ENCODE data around the gene CNST.

DNA sequence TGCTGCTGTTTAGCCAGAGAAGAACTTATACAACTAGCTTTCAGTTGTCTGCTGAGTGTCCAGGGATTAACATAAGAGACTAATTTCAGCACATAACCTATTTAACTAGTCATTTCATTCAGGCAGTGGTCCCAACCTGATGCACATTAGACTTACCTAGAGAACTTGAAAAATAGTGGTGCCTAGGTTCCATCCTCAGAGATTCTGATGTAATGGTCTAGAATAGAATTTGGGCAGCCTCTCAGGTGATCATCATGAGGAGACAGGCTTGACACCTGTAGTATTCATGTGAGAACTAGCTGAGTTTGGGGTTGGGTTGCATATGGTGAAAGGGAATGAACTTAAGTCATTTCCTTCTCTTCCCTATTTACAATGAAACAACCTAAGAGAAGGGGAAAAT is 24.8 kb downstream of the CNST start:
- TF ChIP-seq, protein P1, sequence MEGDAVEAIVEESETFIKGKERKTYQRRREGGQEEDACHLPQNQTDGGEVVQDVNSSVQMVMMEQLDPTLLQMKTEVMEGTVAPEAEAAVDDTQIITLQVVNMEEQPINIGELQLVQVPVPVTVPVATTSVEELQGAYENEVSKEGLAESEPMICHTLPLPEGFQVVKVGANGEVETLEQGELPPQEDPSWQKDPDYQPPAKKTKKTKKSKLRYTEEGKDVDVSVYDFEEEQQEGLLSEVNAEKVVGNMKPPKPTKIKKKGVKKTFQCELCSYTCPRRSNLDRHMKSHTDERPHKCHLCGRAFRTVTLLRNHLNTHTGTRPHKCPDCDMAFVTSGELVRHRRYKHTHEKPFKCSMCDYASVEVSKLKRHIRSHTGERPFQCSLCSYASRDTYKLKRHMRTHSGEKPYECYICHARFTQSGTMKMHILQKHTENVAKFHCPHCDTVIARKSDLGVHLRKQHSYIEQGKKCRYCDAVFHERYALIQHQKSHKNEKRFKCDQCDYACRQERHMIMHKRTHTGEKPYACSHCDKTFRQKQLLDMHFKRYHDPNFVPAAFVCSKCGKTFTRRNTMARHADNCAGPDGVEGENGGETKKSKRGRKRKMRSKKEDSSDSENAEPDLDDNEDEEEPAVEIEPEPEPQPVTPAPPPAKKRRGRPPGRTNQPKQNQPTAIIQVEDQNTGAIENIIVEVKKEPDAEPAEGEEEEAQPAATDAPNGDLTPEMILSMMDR (IDR thresholded peaks at IDR 0.05), result no peak
- TF ChIP-seq POLR2A (IDR thresholded peaks at IDR 0.05), result no peak
